Thyroid gland (tissue), 4 donors: ENCODE results near the gene SCCPDH. TPM values are rescaled to one million over a fixed set of nuclear protein-coding genes. Genes with fewer than 3 reads are reported as not detected.

Experiments
- DNase-seq, 2 donors: peaks; one replicate each; pipeline ENCODE4 v3.0.0-alpha.2; 2019
- H3K27ac ChIP-seq, 3 donors: fragments of 200-600 bp; sonication (generic); 1 replicate in 2 of 3; 2 replicates in 1 of 3; pipeline ENCODE4 v1.5.1; 2016 to 2019; ENCODE audit warnings: mild to moderate bottlenecking in 1 of 3, moderate library complexity in 1 of 3
- H3K27me3 ChIP-seq: fragments of 200-600 bp; sonication (generic); one replicate; pipeline ENCODE4 v1.5.1; 2019
- H3K36me3 ChIP-seq, 2 donors: fragments of 200-600 bp; sonication (generic); one replicate each; pipeline ENCODE4 v1.5.1; 2016 to 2019
- H3K4me1 ChIP-seq, 2 donors: fragments of 200-600 bp; sonication (generic); one replicate each; pipeline ENCODE4 v1.5.1; 2017 to 2019
- H3K4me3 ChIP-seq, 3 donors: fragments of 200-600 bp; sonication (generic); replicated peaks in 1 of 3; 1 replicate in 2 of 3; 2 replicates in 1 of 3; pipeline ENCODE4 v1.5.1; 2016; ENCODE audit warnings: mild to moderate bottlenecking in 1 of 3
- H3K9me3 ChIP-seq: fragments of 200-600 bp; sonication (generic); one replicate; pipeline ENCODE4 v1.5.1; 2017
- CTCF ChIP-seq, 6 experiments: fragments of 200-600 bp in 3 of 6; fragments of 450-650 bp in 3 of 6; sonication (generic) in 3 of 6; IDR thresholded peaks; one replicate each; pipeline ENCODE4 v1.5.1; 2016 to 2019; ENCODE audit warnings: antibody characterized with exemption in 6 of 6, mild to moderate bottlenecking in 2 of 6, inconsistent platforms in 1 of 6, moderate library complexity in 1 of 6
- POLR2A ChIP-seq, 2 donors: fragments of 450-650 bp; IDR thresholded peaks; one replicate each; pipeline ENCODE4 v1.6.1; 2017; ENCODE audit warnings: antibody characterized with exemption in 2 of 2, mild to moderate bottlenecking in 2 of 2, moderate library complexity in 1 of 2
- WGBS, 2 donors: methylation state at CpG; one replicate each; pipeline ENCODE4 v1.1.5; 2017; 5-methylcytosine and 5-hydroxymethylcytosine counted together
- intact Hi-C: fragments of 100-400 bp; cut with DNase I; formaldehyde crosslinking; loops from one replicate; pipeline ENCODE4 v1.15.1; 2023
- total RNA-seq, 4 donors: library from RNA; depleted of rRNA; stranded (reverse); fragments of >200 nt; gene quantifications; one replicate each; pipeline ENCODE4 v1.2.3, GENCODE V29; 2016

The SCCPDH gene
- total RNA-seq, 4 donors from 2014 or later = 30.0 to 37.8 (median 32.9) TPM

GRCh38 chr1:246779561-246780175 is 55.5 kb downstream of the SCCPDH start:
- Histone ChIP-seq H3K27me3 (no peaks in the 10 kb centered on the region), H3K4me3 (no peak overlapping the region), H3K27ac (no peak overlapping the region), H3K36me3 (peaks cover 9% of the 10 kb centered on the region in 2 donors), H3K4me1 (no peaks in the 10 kb centered on the region), H3K9me3 (no peaks in the 10 kb centered on the region)
- intact Hi-C loops = no loop called here
- 81 to 85% methylated on average over 13 of the region's 13 CpGs for WGBS, 2 donors
- no peak for DNase-seq
- TF ChIP-seq POLR2A (IDR thresholded peaks at IDR 0.05) (no peak), CTCF (IDR thresholded peaks at IDR 0.05) (no peak)

- TF ChIP-seq CTCF (IDR thresholded peaks at IDR 0.05) (no peak), POLR2A (IDR thresholded peaks at IDR 0.05) (no peak)
- 96 to 99% methylated on average over 9 of the region's 9 CpGs for WGBS, 2 donors
- Histone ChIP-seq H3K36me3 (peaks cover 9% of the 10 kb centered on the region in 2 donors), H3K9me3 (no peaks in the 10 kb centered on the region), H3K27ac (no peak overlapping the region), H3K4me1 (peaks cover 0 to 2% of the 10 kb centered on the region in 2 donors), H3K4me3 (no peak overlapping the region), H3K27me3 (no peaks in the 10 kb centered on the region)
- intact Hi-C loops = no loop called here
- no peak for DNase-seq
Measured at GRCh38 chr1:246780264-246780663, 56.1 kb downstream of the SCCPDH start.

- no peak overlapping the region for H3K4me3 ChIP-seq
- DNase-seq = no peak
- 93 to 97% methylated on average over 6 to 7 of the region's 7 CpGs for WGBS, 2 donors
- H3K27ac ChIP-seq = no peak overlapping the region
- H3K9me3 ChIP-seq = no peaks in the 10 kb centered on the region
- no peaks in the 10 kb centered on the region for H3K27me3 ChIP-seq
- peaks cover 0 to 4% of the 10 kb centered on the region in 2 donors for H3K4me1 ChIP-seq
- peaks cover 4 to 7% of the 10 kb centered on the region in 2 donors for H3K36me3 ChIP-seq
- intact Hi-C loops = no loop called here
- TF ChIP-seq POLR2A (IDR thresholded peaks at IDR 0.05) (no peak), CTCF (IDR thresholded peaks at IDR 0.05) (no peak)
Measured at GRCh38 chr1:246781212-246781611, 57.0 kb downstream of the SCCPDH start.

GRCh38 chr1:246782120-246782900 is 58.1 kb downstream of the SCCPDH start:
- Histone ChIP-seq H3K4me1 (peaks cover 0 to 4% of the 10 kb centered on the region in 2 donors), H3K4me3 (no peak overlapping the region), H3K27ac (no peak overlapping the region), H3K36me3 (no peaks in the 10 kb centered on the region), H3K9me3 (no peaks in the 10 kb centered on the region), H3K27me3 (no peaks in the 10 kb centered on the region)
- intact Hi-C loops = no loop called here
- 65 to 70% methylated on average over 15 to 16 of the region's 16 CpGs for WGBS, 2 donors
- TF ChIP-seq POLR2A (IDR thresholded peaks at IDR 0.05) (no peak), CTCF (IDR thresholded peaks at IDR 0.05) (no peak)
- DNase-seq = no peak
